Measurements from ENCODE around the gene RABGAP1L.

DNA sequence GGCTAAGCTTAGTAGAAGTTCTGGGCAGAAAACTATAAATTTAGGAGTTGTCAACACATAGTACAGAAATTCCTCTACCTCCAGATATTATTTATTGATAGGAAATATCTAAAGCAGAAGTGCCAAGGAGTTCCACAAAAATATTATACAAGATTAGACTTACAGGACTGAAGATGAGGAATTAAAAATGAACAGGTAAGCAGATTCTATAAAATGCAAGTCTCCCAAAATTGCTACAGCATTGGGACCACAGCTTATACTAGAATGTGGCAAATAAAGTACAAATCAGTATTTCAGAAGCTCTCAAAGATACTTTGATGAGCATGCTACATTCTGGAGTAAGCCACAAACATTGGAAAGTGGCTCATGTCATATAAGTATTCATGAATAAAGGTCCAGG lies 790.3 kb downstream of the RABGAP1L start:
- no peak for TF ChIP-seq POLR2AphosphoS5 (IDR thresholded peaks at IDR 0.05; ENCODE audit: borderline replicate concordance, low read depth, low read length)
- TF ChIP-seq EZH2 (IDR thresholded peaks at IDR 0.05): no peak
